Measurements from ENCODE around the gene HNRNPH3. TPM values are rescaled to one million over a fixed set of nuclear protein-coding genes. Genes with fewer than 3 reads are reported as not detected.

Gene HNRNPH3
- polyA plus RNA-seq, 2 of the 4 experiments (the other 2 are of a cell fraction) = 210 to 354 TPM

DNA sequence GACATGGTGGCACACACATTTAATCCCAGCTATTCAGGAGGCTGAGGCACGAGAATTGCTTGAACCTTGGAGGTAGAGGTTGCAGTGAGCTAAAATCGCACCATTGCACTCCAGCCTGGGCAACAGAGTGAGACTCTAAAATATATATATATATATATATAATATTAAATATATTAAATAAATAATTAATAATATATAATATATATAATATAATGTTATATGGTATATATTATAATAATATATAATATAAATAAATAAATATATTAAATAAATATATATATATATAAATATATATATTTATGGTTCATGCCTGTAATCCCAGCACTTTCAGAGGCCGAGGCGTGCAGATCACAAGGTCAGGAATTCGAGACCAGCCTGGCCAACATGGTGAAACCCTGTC is 34.7 kb downstream of the HNRNPH3 start:
- Histone ChIP-seq H3K4me3 (no peak overlapping the region), H3K9me3 (peaks cover under 1% of the 10 kb centered on the region; the same call in 1 of the 3 replicates), H3K4me2 (no peak overlapping the region), H3K27ac (no peak overlapping the region), H3K4me1 (no peaks in the 10 kb centered on the region)
- CTCF ChIA-PET = no interaction called here
- 88% methylated on average over 5 of the region's 5 CpGs for WGBS (ENCODE audit: missing lambda C conversion rate)
- no peak for DNase-seq (ENCODE audit: low read depth in 1 of 2, low spot score in 1 of 2)
- ATAC-seq = no peak
- FAIRE-seq = no peak
- TF ChIP-seq JUN (IDR thresholded peaks at IDR 0.05) = no peak
- POLR2A ChIA-PET = no interaction called here

DNA sequence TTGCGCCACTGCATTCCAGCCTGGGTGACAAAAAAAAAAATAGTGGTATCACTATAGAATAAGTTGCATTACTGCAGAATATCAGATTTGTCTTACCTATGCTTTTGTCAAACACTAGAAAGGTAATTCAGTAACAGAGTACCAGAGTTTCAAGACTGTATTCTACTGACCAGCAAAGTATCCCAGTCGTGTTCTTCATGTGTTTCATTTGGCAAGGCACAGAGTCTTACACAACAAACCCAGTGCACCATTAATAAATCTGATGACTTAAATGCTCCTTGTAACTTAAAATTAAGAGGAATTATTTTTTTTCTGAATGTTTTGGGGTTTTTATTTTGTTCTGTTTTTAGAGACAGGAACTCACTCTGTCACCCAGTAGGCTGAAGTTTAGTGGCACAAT is 35.3 kb downstream of the HNRNPH3 start:
- 83% methylated on average over 2 of the region's 2 CpGs for WGBS (ENCODE audit: missing lambda C conversion rate)
- Histone ChIP-seq H3K4me3 (no peak overlapping the region), H3K27ac (no peak overlapping the region), H3K4me1 (no peaks in the 10 kb centered on the region), H3K4me2 (no peak overlapping the region), H3K9me3 (peaks cover 6% of the 10 kb centered on the region)
- no peak for DNase-seq (ENCODE audit: low read depth in 1 of 2, low spot score in 1 of 2)
- TF ChIP-seq GATA3 (IDR thresholded peaks at IDR 0.05; ENCODE audit: borderline replicate concordance) (no peak), RCOR1 (IDR thresholded peaks at IDR 0.05; ENCODE audit: low read depth, low read length) (no peak), HOXB5 (CRISPR knock-in tag; IDR thresholded peaks at IDR 0.05) (no peak), CHD4 (IDR thresholded peaks at IDR 0.05; ENCODE audit: borderline replicate concordance) (no peak), ZNF302 (CRISPR knock-in tag; IDR thresholded peaks at IDR 0.05) (no peak), RAD21 (conservative IDR thresholded peaks at IDR 0.05 in 1 of 2, IDR thresholded peaks at IDR 0.05 in 1 of 2) (no peak), MAFK (IDR thresholded peaks at IDR 0.05; ENCODE audit: partially characterized antibody) (no peak), FOSL2 (IDR thresholded peaks at IDR 0.05) (no peak), FOSL2 (CRISPR knock-in tag; IDR thresholded peaks at IDR 0.05) (no peak), POLR2AphosphoS2 (conservative IDR thresholded peaks at IDR 0.05; ENCODE audit: low read length) (no peak), KDM1A (IDR thresholded peaks at IDR 0.05; ENCODE audit: low read depth) (no peak), RNF2 (IDR thresholded peaks at IDR 0.05; ENCODE audit: borderline replicate concordance, low read depth) (no peak), BHLHE40 (IDR thresholded peaks at IDR 0.05; ENCODE audit: low read depth, low read length) (no peak), JUN (IDR thresholded peaks at IDR 0.05) (no peak)
- TF ChIP-seq, protein P1, sequence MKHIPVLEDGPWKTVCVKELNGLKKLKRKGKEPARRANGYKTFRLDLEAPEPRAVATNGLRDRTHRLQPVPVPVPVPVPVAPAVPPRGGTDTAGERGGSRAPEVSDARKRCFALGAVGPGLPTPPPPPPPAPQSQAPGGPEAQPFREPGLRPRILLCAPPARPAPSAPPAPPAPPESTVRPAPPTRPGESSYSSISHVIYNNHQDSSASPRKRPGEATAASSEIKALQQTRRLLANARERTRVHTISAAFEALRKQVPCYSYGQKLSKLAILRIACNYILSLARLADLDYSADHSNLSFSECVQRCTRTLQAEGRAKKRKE (CRISPR knock-in tag; IDR thresholded peaks at IDR 0.05; ENCODE audit: low read depth) = no peak
- CTCF ChIA-PET = no interaction called here
- ATAC-seq = no peak
- POLR2A ChIA-PET = no interaction called here
- FAIRE-seq = no peak

DNA sequence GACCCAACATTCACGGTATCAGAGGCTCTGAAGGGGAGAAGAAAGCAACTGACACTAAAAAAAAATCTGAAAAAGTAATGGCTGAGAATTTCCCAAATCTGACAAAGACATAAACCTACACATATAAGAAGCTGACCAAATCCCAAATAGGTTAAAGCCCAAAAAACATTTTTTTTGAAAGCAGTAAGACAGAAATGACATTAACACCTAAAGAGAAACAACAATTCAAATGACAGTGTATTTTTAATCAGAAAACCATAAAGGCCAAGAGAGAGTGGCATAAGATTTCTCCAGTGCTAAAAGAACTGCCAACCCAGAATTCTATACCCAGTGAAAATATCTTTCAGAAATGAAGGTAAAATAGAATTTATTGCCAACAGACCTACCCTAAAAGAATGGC is 39.7 kb downstream of the HNRNPH3 start:
- FAIRE-seq = no peak
- no peak overlapping the region for H3K4me2 ChIP-seq
- no peak for TF ChIP-seq EP300 (IDR thresholded peaks at IDR 0.05)
- TF ChIP-seq, protein P2, sequence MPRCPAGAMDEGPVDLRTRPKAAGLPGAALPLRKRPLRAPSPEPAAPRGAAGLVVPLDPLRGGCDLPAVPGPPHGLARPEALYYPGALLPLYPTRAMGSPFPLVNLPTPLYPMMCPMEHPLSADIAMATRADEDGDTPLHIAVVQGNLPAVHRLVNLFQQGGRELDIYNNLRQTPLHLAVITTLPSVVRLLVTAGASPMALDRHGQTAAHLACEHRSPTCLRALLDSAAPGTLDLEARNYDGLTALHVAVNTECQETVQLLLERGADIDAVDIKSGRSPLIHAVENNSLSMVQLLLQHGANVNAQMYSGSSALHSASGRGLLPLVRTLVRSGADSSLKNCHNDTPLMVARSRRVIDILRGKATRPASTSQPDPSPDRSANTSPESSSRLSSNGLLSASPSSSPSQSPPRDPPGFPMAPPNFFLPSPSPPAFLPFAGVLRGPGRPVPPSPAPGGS (IDR thresholded peaks at IDR 0.05) = no peak
- no peak for TF ChIP-seq FOSL2 (IDR thresholded peaks at IDR 0.05)
- no peak for TF ChIP-seq FOSL2 (CRISPR knock-in tag; IDR thresholded peaks at IDR 0.05)
- TF ChIP-seq EHMT2 (IDR thresholded peaks at IDR 0.05; ENCODE audit: low read depth) = no peak
- TF ChIP-seq FOXS1 (CRISPR knock-in tag; IDR thresholded peaks at IDR 0.05) = no peak
- H3K9me3 ChIP-seq = peaks cover 22% of the 10 kb centered on the region
- H3K27ac ChIP-seq = no peak overlapping the region
- 88% methylated on average over 1 of the region's 1 CpG for whole genome bisulfite sequencing (ENCODE audit: missing lambda C conversion rate)
- DNase-seq (ENCODE audit: low read depth in 1 of 2, low spot score in 1 of 2) = no peak
- no peak overlapping the region for H3K4me3 ChIP-seq
- no peaks in the 10 kb centered on the region for H3K4me1 ChIP-seq
- ChIA-PET CTCF (interaction anchor here (0.6 to 1.2 kb wide), 3 partner anchors 17 to 452 kb away, joined by 3 to 4 read pairs (median 3); no protein-coding TSS in a partner anchor), POLR2A (no interaction called here)
- ATAC-seq = no peak

DNA sequence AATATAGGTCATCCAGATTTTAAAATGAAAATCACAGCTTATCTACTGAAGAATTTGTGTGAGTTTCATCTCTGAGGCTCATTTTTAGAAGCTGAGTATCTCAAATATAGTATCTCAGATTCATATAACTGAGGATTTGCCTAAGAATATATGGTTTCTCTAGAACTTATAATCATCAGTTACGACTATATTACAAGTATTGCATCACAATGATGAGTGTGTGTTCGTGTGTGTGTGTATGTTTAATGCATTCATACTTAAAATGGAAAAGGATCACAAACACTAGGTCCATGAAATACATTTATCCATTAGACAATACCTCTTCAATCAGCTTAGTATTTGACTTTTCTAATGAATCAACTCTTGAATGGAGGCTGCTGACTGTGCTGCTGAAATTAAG is 53.9 kb downstream of the HNRNPH3 start:
- FAIRE-seq (peak; percentile 13), ATAC-seq (no peak), DNase-seq (ENCODE audit: low read depth in 1 of 2, low spot score in 1 of 2) (no peak)
- TF ChIP-seq JUN (IDR thresholded peaks at IDR 0.05) (no peak), RNF2 (IDR thresholded peaks at IDR 0.05; ENCODE audit: borderline replicate concordance, low read depth) (no peak), EHF (CRISPR knock-in tag; IDR thresholded peaks at IDR 0.05) (no peak), CBX8 (IDR thresholded peaks at IDR 0.05) (no peak), RCOR1 (IDR thresholded peaks at IDR 0.05; ENCODE audit: low read depth, low read length) (no peak), ZC3H11A (IDR thresholded peaks at IDR 0.05) (no peak), MAZ (IDR thresholded peaks at IDR 0.05; ENCODE audit: borderline replicate concordance, low read depth, low read length) (no peak), ESRRA (IDR thresholded peaks at IDR 0.05; ENCODE audit: borderline replicate concordance, low read length) (no peak), ZSCAN20 (CRISPR knock-in tag; IDR thresholded peaks at IDR 0.05) (no peak), JUNB (IDR thresholded peaks at IDR 0.05) (no peak), HOXB13 (CRISPR knock-in tag; IDR thresholded peaks at IDR 0.05; ENCODE audit: low read depth) (no peak)
- TF ChIP-seq, protein P3, sequence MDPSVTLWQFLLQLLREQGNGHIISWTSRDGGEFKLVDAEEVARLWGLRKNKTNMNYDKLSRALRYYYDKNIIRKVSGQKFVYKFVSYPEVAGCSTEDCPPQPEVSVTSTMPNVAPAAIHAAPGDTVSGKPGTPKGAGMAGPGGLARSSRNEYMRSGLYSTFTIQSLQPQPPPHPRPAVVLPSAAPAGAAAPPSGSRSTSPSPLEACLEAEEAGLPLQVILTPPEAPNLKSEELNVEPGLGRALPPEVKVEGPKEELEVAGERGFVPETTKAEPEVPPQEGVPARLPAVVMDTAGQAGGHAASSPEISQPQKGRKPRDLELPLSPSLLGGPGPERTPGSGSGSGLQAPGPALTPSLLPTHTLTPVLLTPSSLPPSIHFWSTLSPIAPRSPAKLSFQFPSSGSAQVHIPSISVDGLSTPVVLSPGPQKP (IDR thresholded peaks at IDR 0.05; ENCODE audit: low read depth, low read length) = no peak
- TF ChIP-seq, protein P1 (CRISPR knock-in tag; IDR thresholded peaks at IDR 0.05; ENCODE audit: low read depth) = no peak
- TF ChIP-seq, protein P4, sequence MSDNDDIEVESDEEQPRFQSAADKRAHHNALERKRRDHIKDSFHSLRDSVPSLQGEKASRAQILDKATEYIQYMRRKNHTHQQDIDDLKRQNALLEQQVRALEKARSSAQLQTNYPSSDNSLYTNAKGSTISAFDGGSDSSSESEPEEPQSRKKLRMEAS (IDR thresholded peaks at IDR 0.05) = no peak
- H3K4me2 ChIP-seq = no peak overlapping the region
- WGBS (ENCODE audit: missing lambda C conversion rate) = 62% methylated on average over 2 of the region's 2 CpGs
- H3K9me3 ChIP-seq = no peaks in the 10 kb centered on the region
- CTCF ChIA-PET = interaction anchor here (0.6 to 1.9 kb wide), 3 partner anchors 21 to 416 kb away, joined by 3 to 7 read pairs (median 3); partner anchors contain the start of gene RUFY2
- H3K4me1 ChIP-seq = no peaks in the 10 kb centered on the region
- no peak overlapping the region for H3K27ac ChIP-seq
- no peak overlapping the region for H3K4me3 ChIP-seq
- POLR2A ChIA-PET = no interaction called here

Data from A549 (cell line).